Urothelium cell line (cell line): Measurements from ENCODE around the gene RBFOX2.
"Not testable (repeated sequence)": the region's sequence is repeated elsewhere in the genome, so short reads cannot be mapped to it uniquely, and the experiment has no call there.

ENCODE experiments used
- DNase-seq: peaks from one replicate; pipeline ENCODE4 v3.0.0; 2011; ENCODE audit warnings: low spot score, mixed read lengths
- FAIRE-seq: peaks from 2 replicates; lab custom pipeline; 2011; peaks lifted over from hg19 to GRCh38; lab: Jason Lieb, UNC

Gene RBFOX2

GRCh38 chr22:35746946-35747703, 281.5 kb downstream of the RBFOX2 start:
- no peak for FAIRE-seq
- DNase-seq, result no peak

GRCh38 chr22:35746248-35746647, 282.4 kb downstream of the RBFOX2 start:
- FAIRE-seq (no peak), DNase-seq (no peak)

- no peak for FAIRE-seq
Observed at GRCh38 chr22:35743326-35743860, 285.2 kb downstream of the RBFOX2 start.

GRCh38 chr22:35742342-35743100, 286.1 kb downstream of the RBFOX2 start:
- FAIRE-seq (peak; percentile 42), DNase-seq (no peak)

More at GRCh38 chr22:35743326-35743860, 285.2 kb downstream of the RBFOX2 start:
- DNase-seq, result no peak

GRCh38 chr22:35740616-35741015, 288.0 kb downstream of the RBFOX2 start:
- FAIRE-seq (no peak), DNase-seq (no peak)

- FAIRE-seq (no peak), DNase-seq (no peak)
Observed at GRCh38 chr22:35739931-35740380, 288.7 kb downstream of the RBFOX2 start.

- no peak for DNase-seq
- no peak for FAIRE-seq
Observed at GRCh38 chr22:35739076-35739930, 289.3 kb downstream of the RBFOX2 start.

GRCh38 chr22:35737886-35738285, 290.7 kb downstream of the RBFOX2 start:
- FAIRE-seq, DNase-seq: not testable (repeated sequence)

- FAIRE-seq (no peak), DNase-seq (no peak)
Observed at GRCh38 chr22:35736701-35737100, 291.9 kb downstream of the RBFOX2 start.

GRCh38 chr22:35736166-35736565, 292.5 kb downstream of the RBFOX2 start:
- no peak for DNase-seq
- FAIRE-seq, result no peak

- DNase-seq (no peak), FAIRE-seq (no peak)
Observed at GRCh38 chr22:35735542-35735941, 293.1 kb downstream of the RBFOX2 start.

- DNase-seq (no peak), FAIRE-seq (no peak)
Observed at GRCh38 chr22:35734517-35734827, 294.2 kb downstream of the RBFOX2 start.

GRCh38 chr22:35733791-35734516, 294.7 kb downstream of the RBFOX2 start:
- DNase-seq (no peak), FAIRE-seq (no peak)

GRCh38 chr22:35733036-35733435, 295.6 kb downstream of the RBFOX2 start:
- no peak for DNase-seq
- FAIRE-seq, result no peak

- DNase-seq, result no peak
- FAIRE-seq, result no peak
Observed at GRCh38 chr22:35732116-35732515, 296.5 kb downstream of the RBFOX2 start.

- FAIRE-seq, result no peak
- no peak for DNase-seq
Observed at GRCh38 chr22:35731321-35731720, 297.3 kb downstream of the RBFOX2 start.

GRCh38 chr22:35729309-35729698, 299.3 kb downstream of the RBFOX2 start:
- no peak for FAIRE-seq

GRCh38 chr22:35728639-35729308, 299.9 kb downstream of the RBFOX2 start:
- FAIRE-seq (no peak), DNase-seq (no peak)

More at GRCh38 chr22:35729309-35729698, 299.3 kb downstream of the RBFOX2 start:
- no peak for DNase-seq

- DNase-seq, result no peak
- FAIRE-seq, result no peak
Observed at GRCh38 chr22:35727436-35727835, 301.2 kb downstream of the RBFOX2 start.

GRCh38 chr22:35726933-35727332, 301.7 kb downstream of the RBFOX2 start:
- no peak for FAIRE-seq
- no peak for DNase-seq
